GM23338 (cell line): ENCODE data around the gene TOLLIP. TPM values are rescaled to one million over a fixed set of nuclear protein-coding genes. Genes with fewer than 3 reads are reported as not detected.

Experiments
- ATAC-seq: fragments of 200-7000 bp; cut with Tn5 transposase; 3 replicates; pipeline ENCODE4 v1.9.1; 2020
- DNase-seq: peaks from one replicate; pipeline ENCODE4 v3.0.0-alpha.2; 2015; ENCODE audit warnings: low spot score
- H2AFZ ChIP-seq: fragments of 200-600 bp; sonication (generic); 2 replicates; pipeline ENCODE4 v1.8.0; 2016; ENCODE audit warnings: antibody characterized with exemption, mild to moderate bottlenecking, moderate library complexity
- H3F3A ChIP-seq: fragments of 200-600 bp; sonication (generic); replicated peaks from 2 replicates; pipeline ENCODE4 v1.8.0; 2017; ENCODE audit warnings: antibody characterized with exemption, mixed run types, low read depth
- H3K27ac ChIP-seq: fragments of 200-600 bp; sonication (generic); 2 replicates; pipeline ENCODE4 v1.6.1; 2016; ENCODE audit warnings: low read depth
- H3K27me3 ChIP-seq: fragments of 200-600 bp; sonication (generic); 2 replicates; pipeline ENCODE4 v1.8.0; 2016; ENCODE audit warnings: mild to moderate bottlenecking, mixed run types, moderate library complexity; ENCODE audit not compliant: insufficient read depth
- H3K36me3 ChIP-seq: fragments of 200-600 bp; sonication (generic); 2 replicates; pipeline ENCODE4 v1.8.0; 2016; ENCODE audit warnings: mild to moderate bottlenecking; ENCODE audit not compliant: insufficient read depth
- H3K4me1 ChIP-seq: fragments of 200-600 bp; sonication (generic); 2 replicates; pipeline ENCODE4 v1.8.0; 2016; ENCODE audit warnings: mild to moderate bottlenecking, moderate library complexity; ENCODE audit not compliant: insufficient read depth
- H3K4me2 ChIP-seq: fragments of 200-600 bp; sonication (generic); 2 replicates; pipeline ENCODE4 v1.7.1; 2017; ENCODE audit warnings: mixed run types
- H3K4me3 ChIP-seq: fragments of 200-600 bp; sonication (generic); 2 replicates; pipeline ENCODE4 v1.6.1; 2016; ENCODE audit warnings: mixed run types
- H3K79me2 ChIP-seq: fragments of 200-600 bp; sonication (generic); replicated peaks from 2 replicates; pipeline ENCODE4 v1.8.0; 2017; ENCODE audit warnings: mild to moderate bottlenecking; ENCODE audit not compliant: insufficient read depth
- H3K9me2 ChIP-seq: fragments of 200-600 bp; sonication (generic); 2 replicates; pipeline ENCODE4 v1.8.0; 2017; ENCODE audit not compliant: insufficient read depth
- H4K20me1 ChIP-seq: fragments of 200-600 bp; sonication (generic); replicated peaks from 2 replicates; pipeline ENCODE4 v1.8.0; 2017; ENCODE audit warnings: mild to moderate bottlenecking; ENCODE audit not compliant: insufficient read depth
- H3K27ac Mint-ChIP-seq: 2 replicates; pipeline ENCODE4 v1.8.0; 2020; ENCODE audit warnings: inconsistent platforms, mild to moderate bottlenecking, moderate library complexity, mixed read lengths
- H3K27me3 Mint-ChIP-seq: 3 replicates; pipeline ENCODE4 v1.8.0; 2022; ENCODE audit warnings: low read depth, mild to moderate bottlenecking, moderate library complexity, mixed read lengths, inconsistent platforms; ENCODE audit not compliant: insufficient read depth, poor library complexity
- H3K36me3 Mint-ChIP-seq: 3 replicates; pipeline ENCODE4 v1.8.0; 2021; ENCODE audit warnings: low read depth, mild to moderate bottlenecking, inconsistent platforms, moderate library complexity, mixed read lengths
- H3K4me1 Mint-ChIP-seq: 3 replicates; pipeline ENCODE4 v1.8.0; 2020; ENCODE audit warnings: mild to moderate bottlenecking, inconsistent platforms, mixed read lengths
- H3K4me3 Mint-ChIP-seq: 3 replicates; pipeline ENCODE4 v1.8.0; 2021; ENCODE audit warnings: moderate library complexity, mild to moderate bottlenecking, inconsistent platforms, mixed read lengths
- H3K9me3 Mint-ChIP-seq: 3 replicates; pipeline ENCODE4 v1.8.0; 2020; ENCODE audit warnings: moderate library complexity, mild to moderate bottlenecking, inconsistent platforms, mixed read lengths
- CREB1 ChIP-seq: fragments of 250-450 bp; sonication (Bioruptor Pico); IDR thresholded peaks from 2 replicates; pipeline ENCODE4 v1.5.0; 2020; ENCODE audit warnings: low read depth, mild to moderate bottlenecking, moderate library complexity
- CTCF ChIP-seq, 2 experiments: fragments of 200-600 bp in 1 of 2; sonication (generic) in 1 of 2; conservative IDR thresholded peaks; 2 replicates each; pipeline versions ENCODE4 v1.5.1 to v1.6.1; 2016 to 2017; ENCODE audit warnings: antibody characterized with exemption in 2 of 2, low read depth in 2 of 2, mild to moderate bottlenecking in 2 of 2, moderate library complexity in 1 of 2
- EZH2phosphoT487 ChIP-seq: fragments of 200-600 bp; sonication (generic); IDR thresholded peaks from one replicate; pipeline ENCODE4 v1.8.1; 2018; ENCODE audit warnings: antibody characterized with exemption; ENCODE audit not compliant: unreplicated experiment
- JUNB ChIP-seq: IDR thresholded peaks from one replicate; pipeline ENCODE4 v1.6.1; 2016; ENCODE audit warnings: antibody characterized with exemption; ENCODE audit not compliant: unreplicated experiment
- NANOG ChIP-seq: IDR thresholded peaks from 2 replicates; pipeline ENCODE4 v1.6.1; 2016; ENCODE audit warnings: antibody characterized with exemption, borderline replicate concordance
- POLR2AphosphoS5 ChIP-seq: IDR thresholded peaks from 2 replicates; pipeline ENCODE4 v1.6.1; 2016; ENCODE audit warnings: antibody characterized with exemption, low read depth
- REST ChIP-seq: IDR thresholded peaks from one replicate; pipeline ENCODE4 v1.6.1; 2018; ENCODE audit warnings: antibody characterized with exemption; ENCODE audit not compliant: unreplicated experiment
- ZNF114 ChIP-seq: fragments of 250-450 bp; sonication (Bioruptor Pico); IDR thresholded peaks from 2 replicates; pipeline ENCODE4 v1.5.0; 2020; ENCODE audit warnings: mild to moderate bottlenecking, moderate library complexity
- ZNF331 ChIP-seq: fragments of 250-450 bp; sonication (Bioruptor Pico); IDR thresholded peaks from 2 replicates; pipeline ENCODE4 v1.5.0; 2020; ENCODE audit warnings: low read depth, mild to moderate bottlenecking, moderate library complexity
- ZNF462 ChIP-seq: fragments of 250-450 bp; sonication (Bioruptor Pico); IDR thresholded peaks from 2 replicates; pipeline ENCODE4 v1.5.0; 2020; ENCODE audit warnings: mild to moderate bottlenecking, moderate library complexity
- polyA plus RNA-seq: library from polyadenylated mRNA; unstranded; fragments of >200 nt; fragmentation: Nextera tagmentation; extraction: Ambion mirVana; gene quantifications from 2 replicates; pipeline ENCODE4 v1.2.1, GENCODE V29; 2016
- total RNA-seq: library from RNA; depleted of rRNA; stranded (reverse); fragments of >200 nt; shearing (Covaris generic); gene quantifications from 2 replicates; pipeline ENCODE4 v1.2.3, GENCODE V29; 2014

TOLLIP gene
- total and polyA plus RNA-seq, 2 experiments from 2014 or later: 13.5 to 18.0 TPM

- Histone ChIP-seq H3K9me2 (no peaks in the 10 kb centered on the region), H3K79me2 (peaks cover 4% of the 10 kb centered on the region; the same call in 1 of the 2 replicates), H3K36me3 (no peaks in the 10 kb centered on the region), H3K4me1 (no peaks in the 10 kb centered on the region), H3K27ac (no peak overlapping the region), H3K27me3 (no peaks in the 10 kb centered on the region), H2AFZ (no peak overlapping the region), H3K4me3 (no peak overlapping the region), H4K20me1 (no peaks in the 10 kb centered on the region), H3F3A (no peaks in the 10 kb centered on the region), H3K4me2 (no peak overlapping the region)
- Mint-ChIP-seq H3K36me3 (peaks cover 58% of the 10 kb centered on the region), H3K4me3 (no peak overlapping the region), H3K27ac (no peak overlapping the region), H3K27me3 (peaks cover 4% of the 10 kb centered on the region), H3K9me3 (peaks cover 10% of the 10 kb centered on the region; the same call in 2 of the 3 replicates), H3K4me1 (no peaks in the 10 kb centered on the region)
- TF ChIP-seq CREB1 (no peak), ZNF462 (CRISPR knock-in tag) (no peak), JUNB (no peak), ZNF114 (CRISPR knock-in tag) (no peak)
- no peak for DNase-seq
- ATAC-seq: no peak
Measured at GRCh38 chr11:1288426-1289151, 20.8 kb downstream of the TOLLIP start.

- H2AFZ ChIP-seq: no peak overlapping the region
- no peaks in the 10 kb centered on the region for H3K4me1 ChIP-seq
- H3K4me2 ChIP-seq: no peak overlapping the region
- H3K27ac ChIP-seq: no peak overlapping the region
- Mint-ChIP-seq H3K27me3 (peaks cover 4% of the 10 kb centered on the region), H3K4me1 (no peaks in the 10 kb centered on the region), H3K36me3 (peaks cover 55% of the 10 kb centered on the region), H3K4me3 (no peak overlapping the region), H3K9me3 (peaks cover 10% of the 10 kb centered on the region; the same call in 2 of the 3 replicates), H3K27ac (no peak overlapping the region)
- no peaks in the 10 kb centered on the region for H3K27me3 ChIP-seq
- peaks cover 4% of the 10 kb centered on the region; the same call in 1 of the 2 replicates for H3K79me2 ChIP-seq
- H3F3A ChIP-seq: no peaks in the 10 kb centered on the region
- no peaks in the 10 kb centered on the region for H3K9me2 ChIP-seq
- ATAC-seq (no peak), DNase-seq (no peak)
- H3K4me3 ChIP-seq: no peak overlapping the region
- H3K36me3 ChIP-seq: no peaks in the 10 kb centered on the region
- H4K20me1 ChIP-seq: no peaks in the 10 kb centered on the region
- no peak for TF ChIP-seq ZNF331 (CRISPR knock-in tag)
- TF ChIP-seq ZNF114 (CRISPR knock-in tag): no peak
- TF ChIP-seq CTCF (conservative IDR thresholded peaks at IDR 0.05; ENCODE audit: low read depth in 2 of 2): no peak
- no peak for TF ChIP-seq EZH2phosphoT487
- TF ChIP-seq CREB1: no peak
- no peak for TF ChIP-seq NANOG
- TF ChIP-seq REST: no peak
- no peak for TF ChIP-seq POLR2AphosphoS5
Measured at GRCh38 chr11:1287928-1288327, 21.5 kb downstream of the TOLLIP start.
